ENCODE results near the gene EFCAB6. TPM values are rescaled to one million over a fixed set of nuclear protein-coding genes. Genes with fewer than 3 reads are reported as not detected.

Gene EFCAB6
- total and polyA plus RNA-seq, 10 of the 15 experiments (the other 5 are each of a cell fraction or from before 2014, with no cell fraction given): 0.05 to 0.42 (median 0.19) TPM

GRCh38 chr22:43860831-43861230, 48.7 kb upstream of the EFCAB6 start:
- DNase-seq (ENCODE audit: low read depth, low spot score): no peak
- TF ChIP-seq IRF3 (IDR thresholded peaks at IDR 0.05) (no peak), RCOR1 (conservative IDR thresholded peaks at IDR 0.05; ENCODE audit: low read depth, low read length) (no peak), PRDM15 (CRISPR knock-in tag; IDR thresholded peaks at IDR 0.05) (no peak), ZNF274 (IDR thresholded peaks at IDR 0.05; ENCODE audit: insufficient read depth, insufficient read length) (no peak), ESRRA (IDR thresholded peaks at IDR 0.05; ENCODE audit: low read length) (no peak), EP300 (IDR thresholded peaks at IDR 0.05; ENCODE audit: borderline replicate concordance in 1 of 2, control insufficient read depth in 1 of 2, low read depth in 2 of 2, low read length in 2 of 2) (no peak), KDM1A (IDR thresholded peaks at IDR 0.05; ENCODE audit: borderline replicate concordance) (no peak), MXI1 (IDR thresholded peaks at IDR 0.05; ENCODE audit: low read depth, low read length) (no peak), RUNX3 (IDR thresholded peaks at IDR 0.05; ENCODE audit: low read length) (no peak), HCFC1 (IDR thresholded peaks at IDR 0.05; ENCODE audit: low read length) (no peak), TAF1 (IDR thresholded peaks at IDR 0.05; ENCODE audit: borderline replicate concordance, low read depth, low read length) (no peak), REST (IDR thresholded peaks at IDR 0.05; ENCODE audit: low read depth, low read length) (no peak), USF1 (IDR thresholded peaks at IDR 0.05; ENCODE audit: borderline replicate concordance, extremely low read length, insufficient read depth, low read depth, low read length) (no peak), ELK1 (IDR thresholded peaks at IDR 0.05; ENCODE audit: low read depth, low read length) (no peak), PML (IDR thresholded peaks at IDR 0.05; ENCODE audit: low read length) (no peak)
- Histone ChIP-seq H3K9ac (ENCODE audit: control insufficient read depth, insufficient read depth, low read length) (no peak overlapping the region), H3K4me3 (no peak overlapping the region), H3K4me2 (ENCODE audit: control insufficient read depth, insufficient read depth) (no peak overlapping the region), H3K27me3 (replicated peaks in 1 of 2; ENCODE audit: control insufficient read depth in 2 of 2, insufficient read depth in 2 of 2, low read length in 1 of 2) (no peaks in the 10 kb centered on the region; a peak in 1 of 4 replicates), H3K27ac (ENCODE audit: control insufficient read depth, insufficient read depth) (no peak overlapping the region), H2AFZ (ENCODE audit: control insufficient read depth, low read depth, low read length) (no peak overlapping the region), H3K9me3 (replicated peaks; ENCODE audit: control insufficient read depth, insufficient read depth, low read length) (no peaks in the 10 kb centered on the region), H3K36me3 (ENCODE audit: control insufficient read depth in 2 of 2, insufficient read depth in 2 of 2, low read length in 1 of 2) (no peaks in the 10 kb centered on the region), H4K20me1 (ENCODE audit: control insufficient read depth, insufficient read depth) (no peaks in the 10 kb centered on the region), H3K79me2 (ENCODE audit: control insufficient read depth, insufficient read depth, low read length) (no peaks in the 10 kb centered on the region), H3K4me1 (ENCODE audit: control insufficient read depth, insufficient read depth, low read length) (no peaks in the 10 kb centered on the region)
- ChIA-PET POLR2A (no interaction called here), CTCF (no interaction called here), RAD21 (ENCODE audit: unreplicated experiment) (no interaction called here), SMC1A (ENCODE audit: uncharacterized antibody, unreplicated experiment) (no interaction called here)
- BruUV-seq (replicated peaks): no TSS peak
- ATAC-seq: no peak
- 41% methylated on average over 12 of the region's 12 CpGs for WGBS (ENCODE audit: insufficient coverage, insufficient replicate concordance, low lambda C conversion rate, missing lambda C conversion rate)
- in situ Hi-C loops (cut with MboI): no loop called here
- intact Hi-C loops (cut with micrococcal nuclease; ENCODE audit: unreplicated experiment): no loop called here
- FAIRE-seq: no peak

Data from GM12878 (cell line).